B cell (primary cell): ENCODE measurements around the gene CAPN5. TPM values are rescaled to one million over a fixed set of nuclear protein-coding genes. Genes with fewer than 3 reads are reported as not detected.

Experiments used
- ATAC-seq: fragments of 200-7000 bp; cut with Tn5 transposase; one replicate; pipeline ENCODE4 v1.10.0; 2021; ENCODE audit warnings: low read depth, mild to moderate bottlenecking, moderate number of reproducible peaks, moderate library complexity
- CTCF ChIA-PET: fragments of 350-600 bp; sonication (Branson Sonifier 250); formaldehyde crosslinking; loops from one replicate; lab custom pipeline; 2021; ENCODE audit warnings: antibody characterized with exemption, inconsistent platforms; lab: Charles Lee
- POLR2A ChIA-PET: fragments of 350-600 bp; sonication (Branson Sonifier 250); formaldehyde crosslinking; loops from one replicate; lab custom pipeline; 2021; ENCODE audit warnings: antibody characterized with exemption; lab: Charles Lee
- DNase-seq: peaks from one replicate; pipeline ENCODE4 v3.0.0; 2013
- H2AFZ ChIP-seq: 2 replicates; pipeline ENCODE4 v1.6.1; 2012; ENCODE audit warnings: mild to moderate bottlenecking, low read depth, low read length; ENCODE audit not compliant: insufficient read depth, poor library complexity, severe bottlenecking
- H3K27ac ChIP-seq, 2 donors: 1 replicate in 1 of 2; 2 replicates in 1 of 2; pipeline ENCODE4 v1.5.1; 2012 to 2013; ENCODE audit warnings: low read length in 2 of 2, mild to moderate bottlenecking in 2 of 2, moderate library complexity in 1 of 2
- H3K27me3 ChIP-seq, 4 experiments: fragments of 200-600 bp in 1 of 4; sonication (generic) in 1 of 4; replicated peaks in 1 of 4; 1 replicate in 2 of 4; 2 replicates in 2 of 4; pipeline versions ENCODE4 v1.6.1 to v1.7.0; 2013 to 2016; ENCODE audit warnings: low read length in 3 of 4, mild to moderate bottlenecking in 2 of 4, mixed read lengths in 1 of 4, moderate library complexity in 1 of 4; ENCODE audit not compliant: insufficient read depth in 4 of 4, control insufficient read depth in 3 of 4; ENCODE audit errors: control extremely low read depth in 1 of 4
- H3K36me3 ChIP-seq, 2 experiments: replicated peaks in 1 of 2; 1 replicate in 1 of 2; 2 replicates in 1 of 2; pipeline versions ENCODE4 v1.6.1 to v1.7.1; 2013; ENCODE audit warnings: low read length in 1 of 2; ENCODE audit not compliant: insufficient read depth in 2 of 2, control insufficient read depth in 1 of 2; ENCODE audit errors: control extremely low read depth in 1 of 2, extremely low read depth in 1 of 2
- H3K4me1 ChIP-seq, 2 donors: fragments of 200-600 bp in 1 of 2; sonication (generic) in 1 of 2; 1 replicate in 1 of 2; 2 replicates in 1 of 2; pipeline versions ENCODE4 v1.5.1 to v1.6.1; 2013 to 2017; ENCODE audit warnings: low read length in 2 of 2; ENCODE audit not compliant: control insufficient read depth in 2 of 2, insufficient read depth in 2 of 2
- H3K4me2 ChIP-seq: replicated peaks from 2 replicates; pipeline ENCODE3; 2012; ENCODE audit warnings: mild to moderate bottlenecking, low read depth, low read length; ENCODE audit not compliant: poor library complexity, severe bottlenecking
- H3K4me3 ChIP-seq, 5 experiments: fragments of 200-600 bp in 1 of 5; sonication (generic) in 1 of 5; 1 replicate in 3 of 5; 2 replicates in 2 of 5; pipeline versions ENCODE4 v1.5.1 to v1.7.0; 2011 to 2016; ENCODE audit warnings: low read length in 4 of 5, mild to moderate bottlenecking in 4 of 5, low read depth in 2 of 5, control low read depth in 1 of 5, moderate library complexity in 1 of 5; ENCODE audit not compliant: insufficient read depth in 1 of 5; ENCODE audit errors: control extremely low read depth in 1 of 5, extremely low read depth in 1 of 5
- H3K79me2 ChIP-seq: fragments of 200-600 bp; sonication (generic); one replicate; pipeline ENCODE4 v1.6.0; 2016; ENCODE audit warnings: low read length; ENCODE audit not compliant: control insufficient read depth, insufficient read depth
- H3K9ac ChIP-seq: fragments of 200-600 bp; sonication (generic); 2 replicates; pipeline ENCODE4 v1.6.1; 2017; ENCODE audit warnings: mild to moderate bottlenecking, low read length, moderate library complexity
- H3K9me3 ChIP-seq, 3 donors: one replicate each; pipeline versions ENCODE4 v1.6.1 to v1.7.1; 2013; ENCODE audit warnings: low read length in 2 of 3; ENCODE audit not compliant: control insufficient read depth in 2 of 3, insufficient read depth in 1 of 3; ENCODE audit errors: control extremely low read depth in 1 of 3
- H4K20me1 ChIP-seq: 2 replicates; pipeline ENCODE4 v1.6.0; 2012; ENCODE audit warnings: mild to moderate bottlenecking, low read length; ENCODE audit not compliant: insufficient read depth, control insufficient read depth, poor library complexity, severe bottlenecking
- H3K27ac Mint-ChIP-seq: one replicate; pipeline ENCODE4 v1.8.0; 2021; ENCODE audit warnings: mixed read lengths
- H3K27me3 Mint-ChIP-seq: one replicate; pipeline ENCODE4 v1.8.0; 2021; ENCODE audit warnings: mixed read lengths
- H3K4me1 Mint-ChIP-seq: one replicate; pipeline ENCODE4 v1.8.0; 2021; ENCODE audit warnings: mixed read lengths
- H3K4me3 Mint-ChIP-seq: one replicate; pipeline ENCODE4 v1.8.0; 2021; ENCODE audit warnings: mixed read lengths
- H3K9me3 Mint-ChIP-seq: one replicate; pipeline ENCODE4 v1.8.0; 2022; ENCODE audit warnings: mixed read lengths; ENCODE audit not compliant: insufficient read depth
- CTCF ChIP-seq: fragments of 200-600 bp; IDR thresholded peaks from one replicate; pipeline ENCODE4 v1.8.0; 2022; ENCODE audit warnings: antibody characterized with exemption, mild to moderate bottlenecking
- EZH2 ChIP-seq: IDR thresholded peaks from 2 replicates; pipeline ENCODE4 v1.6.1; 2012; ENCODE audit warnings: borderline replicate concordance, low read depth, mild to moderate bottlenecking, moderate library complexity, low read length; ENCODE audit not compliant: insufficient read depth, poor library complexity, severe bottlenecking
- WGBS: methylation state at CpG from one replicate; pipeline ENCODE4 v1.1.5; 2013; ENCODE audit warnings: missing lambda C conversion rate; ENCODE audit not compliant: insufficient coverage; 5-methylcytosine and 5-hydroxymethylcytosine counted together
- intact Hi-C: fragments of 100-400 bp; cut with micrococcal nuclease; formaldehyde crosslinking; loops from one replicate; pipeline ENCODE4 v1.10.0; 2022
- polyA plus RNA-seq: library from polyadenylated mRNA; depleted of rRNA; stranded (reverse); fragments of >200 nt; gene quantifications from 2 replicates; pipeline ENCODE4 v1.2.3, GENCODE V29; 2012
- total RNA-seq, 2 donors: library from RNA; stranded (reverse); fragments of 120-200 nt in 1 of 2; gene quantifications; 1 replicate in 1 of 2; 2 replicates in 1 of 2; pipeline versions ENCODE4 v1.2.3 to v1.2.4, GENCODE V29; 2013 to 2022

CAPN5 gene
- total and polyA plus RNA-seq, 2 donors (not counting 1 experiment from before 2014, with no cell fraction given): 0.74 to 0.78 TPM

DNA sequence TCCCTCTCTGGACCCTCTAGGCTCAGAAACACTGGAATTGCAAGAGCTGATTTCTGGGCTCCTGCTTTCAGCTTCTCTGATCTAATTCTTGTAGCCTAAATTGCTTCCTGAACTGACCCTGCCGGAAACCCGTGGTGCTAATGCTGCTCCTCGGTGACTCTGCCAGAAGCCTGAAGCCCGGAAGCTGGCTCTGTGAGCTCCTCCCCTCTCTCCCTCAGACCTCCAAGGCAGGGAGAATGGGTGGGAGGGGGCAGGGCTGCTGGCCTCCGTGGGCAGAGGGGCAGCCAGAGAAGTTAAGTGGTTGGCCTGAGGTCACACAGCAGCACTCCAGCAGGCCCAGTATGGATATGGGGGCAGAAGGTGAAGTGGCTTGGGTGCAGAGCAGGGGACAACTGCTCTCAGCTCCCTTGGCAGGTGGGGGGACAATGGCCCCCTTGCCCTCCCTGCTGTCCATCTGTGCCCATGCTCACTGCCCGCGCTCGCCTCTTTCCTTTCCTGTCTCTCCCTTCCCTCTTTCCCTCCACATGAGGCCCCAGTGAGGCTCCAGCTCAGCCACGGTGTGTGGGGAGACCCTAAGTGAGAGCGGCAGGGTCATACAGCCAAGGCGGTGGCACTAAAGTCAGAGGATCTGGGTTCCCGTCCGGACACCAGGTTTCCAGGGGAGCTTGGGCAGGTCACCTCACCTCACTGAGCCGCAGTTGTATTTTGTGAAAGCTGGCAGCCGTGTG lies 16.2 kb downstream of the CAPN5 start:
- H3K4me2 ChIP-seq: peak overlapping the region; percentile 18
- Mint-ChIP-seq H3K27me3 (no peaks in the 10 kb centered on the region), H3K9me3 (peaks cover 9% of the 10 kb centered on the region), H3K4me3 (no peak overlapping the region), H3K27ac (no peak overlapping the region), H3K4me1 (peaks cover 13% of the 10 kb centered on the region)
- H3K4me1 ChIP-seq: peaks cover 6 to 16% of the 10 kb centered on the region in 2 donors
- DNase-seq (no peak), ATAC-seq (no peak)
- H3K4me3 ChIP-seq: no peak overlapping the region
- peaks cover 0 to 5% (median 0%) of the 10 kb centered on the region in 3 donors for H3K9me3 ChIP-seq
- H3K9ac ChIP-seq: no peak overlapping the region
- H3K27me3 ChIP-seq: no peaks in the 10 kb centered on the region
- H3K36me3 ChIP-seq: no peaks in the 10 kb centered on the region
- H3K27ac ChIP-seq: no peak overlapping the region
- H4K20me1 ChIP-seq: no peaks in the 10 kb centered on the region
- intact Hi-C loops: no loop called here
- WGBS: 82% methylated on average over 13 of the region's 15 CpGs
- no peaks in the 10 kb centered on the region for H3K79me2 ChIP-seq
- H2AFZ ChIP-seq: peak overlapping the region; percentile 58
- ChIA-PET POLR2A (no interaction called here), CTCF (interaction anchor here (2.6 kb wide), 1 partner anchor 8 kb away, joined by 14 read pairs; no protein-coding TSS in a partner anchor)
- TF ChIP-seq EZH2: no peak
- TF ChIP-seq CTCF: no peak

- no peak overlapping the region for H3K4me3 Mint-ChIP-seq
- H3K27ac Mint-ChIP-seq: no peak overlapping the region
- Histone ChIP-seq H3K9me3 (peaks cover 0 to 5% (median 0%) of the 10 kb centered on the region in 3 donors), H4K20me1 (no peaks in the 10 kb centered on the region), H3K9ac (no peak overlapping the region), H3K4me3 (no peak overlapping the region), H3K4me2 (no peak overlapping the region), H2AFZ (no peak overlapping the region), H3K79me2 (no peaks in the 10 kb centered on the region), H3K27ac (no peak overlapping the region), H3K36me3 (no peaks in the 10 kb centered on the region), H3K27me3 (no peaks in the 10 kb centered on the region), H3K4me1 (peaks cover 6 to 16% of the 10 kb centered on the region in 2 donors)
- ATAC-seq (no peak), DNase-seq (no peak)
- CTCF ChIA-PET: no interaction called here
- POLR2A ChIA-PET: no interaction called here
- 97% methylated on average over 11 of the region's 12 CpGs for WGBS
- TF ChIP-seq EZH2 (no peak), CTCF (no peak)
- peaks cover 5% of the 10 kb centered on the region for H3K9me3 Mint-ChIP-seq
- intact Hi-C loops: no loop called here
- H3K4me1 Mint-ChIP-seq: peaks cover 13% of the 10 kb centered on the region
- no peaks in the 10 kb centered on the region for H3K27me3 Mint-ChIP-seq
Measured at GRCh38 chr11:77083566-77084245, 16.9 kb downstream of the CAPN5 start.
